Astrocyte of the cerebellum (primary cell): ENCODE measurements around the gene KDM4C.

Source experiments
- DNase-seq: peaks from one replicate; pipeline ENCODE4 v3.0.0-alpha.2; 2011; ENCODE audit warnings: low read depth
- H3K4me3 ChIP-seq: 2 replicates; pipeline ENCODE4 v1.5.1; 2011; ENCODE audit warnings: mild to moderate bottlenecking, low read depth, low read length, moderate library complexity
- in situ Hi-C: cut with HindIII; loops from 2 replicates; pipeline ENCODE4 v1.10.0; 2017; ENCODE audit warnings: low sequenced_read_pairs
- TF ChIP-seq, protein P1 (sequence below): IDR thresholded peaks from 2 replicates; pipeline ENCODE4 v1.5.1; 2012; ENCODE audit warnings: low read length, low read depth, moderate library complexity, mild to moderate bottlenecking; ENCODE audit errors: missing control alignments

The KDM4C gene

DNA sequence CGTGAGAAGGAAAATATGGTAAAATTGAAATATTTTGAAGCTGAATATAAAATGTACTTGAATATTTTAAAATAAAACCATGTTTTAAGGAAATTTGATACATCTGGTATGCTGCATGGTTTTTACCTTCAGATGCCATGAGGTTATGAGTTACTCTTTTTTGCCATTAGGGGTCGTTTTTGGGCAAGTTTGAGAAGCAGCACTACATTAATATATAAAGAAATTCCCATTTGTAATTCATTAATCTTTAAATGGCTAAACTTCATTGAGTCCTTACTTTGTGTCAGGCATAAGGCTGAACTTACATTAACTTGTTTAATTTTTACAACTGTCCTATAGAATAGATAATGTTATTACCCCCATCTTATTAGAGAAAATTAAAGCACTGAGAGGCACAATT lies 152.3 kb downstream of the KDM4C start:
- DNase-seq = no peak
- TF ChIP-seq, protein P1, sequence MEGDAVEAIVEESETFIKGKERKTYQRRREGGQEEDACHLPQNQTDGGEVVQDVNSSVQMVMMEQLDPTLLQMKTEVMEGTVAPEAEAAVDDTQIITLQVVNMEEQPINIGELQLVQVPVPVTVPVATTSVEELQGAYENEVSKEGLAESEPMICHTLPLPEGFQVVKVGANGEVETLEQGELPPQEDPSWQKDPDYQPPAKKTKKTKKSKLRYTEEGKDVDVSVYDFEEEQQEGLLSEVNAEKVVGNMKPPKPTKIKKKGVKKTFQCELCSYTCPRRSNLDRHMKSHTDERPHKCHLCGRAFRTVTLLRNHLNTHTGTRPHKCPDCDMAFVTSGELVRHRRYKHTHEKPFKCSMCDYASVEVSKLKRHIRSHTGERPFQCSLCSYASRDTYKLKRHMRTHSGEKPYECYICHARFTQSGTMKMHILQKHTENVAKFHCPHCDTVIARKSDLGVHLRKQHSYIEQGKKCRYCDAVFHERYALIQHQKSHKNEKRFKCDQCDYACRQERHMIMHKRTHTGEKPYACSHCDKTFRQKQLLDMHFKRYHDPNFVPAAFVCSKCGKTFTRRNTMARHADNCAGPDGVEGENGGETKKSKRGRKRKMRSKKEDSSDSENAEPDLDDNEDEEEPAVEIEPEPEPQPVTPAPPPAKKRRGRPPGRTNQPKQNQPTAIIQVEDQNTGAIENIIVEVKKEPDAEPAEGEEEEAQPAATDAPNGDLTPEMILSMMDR = peak; percentile 61
- H3K4me3 ChIP-seq = no peak overlapping the region
- in situ Hi-C loops = no loop called here

DNA sequence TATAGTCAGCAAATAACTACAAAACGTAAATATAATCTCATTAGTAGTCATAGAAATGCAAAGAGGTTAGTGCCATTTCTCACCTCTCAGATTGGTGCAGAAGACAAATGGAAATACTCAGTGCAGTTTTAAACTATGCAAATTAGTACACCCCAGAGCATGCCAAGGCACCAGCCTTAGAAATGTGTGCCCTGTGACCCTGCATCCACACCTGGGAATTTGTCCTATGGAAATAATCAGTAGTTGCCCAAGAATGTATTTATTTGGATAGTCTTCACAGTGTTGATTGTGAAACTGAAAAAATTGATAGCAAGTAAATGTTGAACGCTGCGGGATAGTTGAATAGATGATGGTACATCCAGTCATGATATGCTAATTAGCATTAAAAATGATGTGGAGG lies 152.7 kb downstream of the KDM4C start:
- DNase-seq = no peak
- no peak overlapping the region for H3K4me3 ChIP-seq
- TF ChIP-seq, protein P1 = no peak
- in situ Hi-C loops = no loop called here

DNA sequence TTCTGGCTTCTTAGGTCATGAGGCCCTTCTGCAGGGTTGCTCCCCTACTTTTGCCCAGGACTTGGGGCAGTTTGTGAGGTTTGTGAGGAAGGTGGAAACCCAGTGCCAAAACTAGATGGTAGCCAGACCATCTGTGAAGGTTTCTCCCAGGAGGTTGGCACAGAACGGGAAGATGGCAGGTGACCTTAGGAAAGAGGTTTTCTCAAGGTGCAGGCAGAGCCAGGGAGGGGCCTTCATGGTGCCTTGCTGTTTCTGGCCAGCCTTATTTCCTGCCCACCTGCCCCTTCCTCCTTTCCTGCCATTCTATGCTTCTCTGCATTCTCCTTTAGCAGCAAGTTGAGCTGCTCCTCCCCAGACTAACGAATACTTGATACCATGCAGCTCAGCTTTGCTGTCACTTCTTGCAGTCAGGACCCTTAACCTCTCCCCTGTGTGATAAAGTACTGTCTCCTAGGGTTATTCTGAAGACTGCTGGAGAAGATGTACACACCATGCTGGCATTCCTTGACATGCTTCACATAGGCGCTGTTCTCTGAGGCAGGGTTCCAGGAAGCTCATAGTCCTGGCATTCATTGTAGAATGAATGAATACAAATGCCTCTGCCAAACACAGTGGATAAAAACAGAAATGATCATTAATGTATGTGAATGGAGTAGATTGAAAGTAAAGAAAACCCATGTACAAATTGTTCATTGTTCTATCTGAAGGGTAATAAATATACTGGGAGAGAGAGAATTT lies 154.3 kb downstream of the KDM4C start:
- DNase-seq = no peak
- in situ Hi-C loops = no loop called here

DNA sequence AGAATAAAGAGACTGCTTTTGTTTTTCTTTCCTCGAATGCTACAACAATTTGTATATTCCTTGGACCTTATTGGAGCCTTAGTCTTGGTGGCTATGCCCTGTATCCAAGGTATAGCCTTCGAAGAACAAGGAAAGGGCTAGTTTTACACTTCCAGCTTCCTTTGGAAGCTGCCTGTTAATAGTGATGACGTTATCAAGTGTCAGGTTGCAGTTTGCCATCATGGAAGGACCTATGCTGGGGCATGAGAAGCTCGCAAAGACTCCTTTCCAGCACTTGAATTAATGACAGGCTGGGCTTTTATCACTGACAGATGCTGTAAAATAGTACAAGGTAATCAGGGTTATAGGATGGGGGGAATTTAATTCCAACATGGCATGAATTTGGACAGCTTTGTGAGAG lies 157.9 kb downstream of the KDM4C start:
- in situ Hi-C loops = no loop called here
- TF ChIP-seq, protein P1 = no peak
- H3K4me3 ChIP-seq = no peak overlapping the region
- no peak for DNase-seq

More for the DNA sequence above, 154.3 kb downstream of the KDM4C start:
- no peak overlapping the region for H3K4me3 ChIP-seq
- TF ChIP-seq, protein P1 = no peak

DNA sequence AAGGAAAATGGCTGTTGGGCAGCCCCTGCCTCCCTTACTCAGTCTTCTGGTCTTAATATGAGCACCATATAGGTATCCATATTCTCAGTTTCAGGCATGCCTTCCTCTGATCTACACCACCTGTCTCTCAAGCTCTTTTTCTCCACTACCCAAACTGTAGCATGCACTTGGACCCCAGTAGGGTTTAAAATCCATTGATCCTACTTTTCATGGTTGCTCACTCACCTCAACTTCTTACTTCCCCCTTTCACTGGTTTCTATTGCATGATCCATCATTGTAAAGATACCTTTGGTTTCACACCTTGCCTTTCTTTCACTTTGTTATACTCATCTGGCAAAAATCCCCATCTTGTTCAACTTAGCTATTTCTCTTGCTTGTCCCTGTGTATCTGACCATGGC lies 159.4 kb downstream of the KDM4C start:
- H3K4me3 ChIP-seq = no peak overlapping the region
- in situ Hi-C loops = no loop called here
- no peak for DNase-seq
- TF ChIP-seq, protein P1 = no peak

DNA sequence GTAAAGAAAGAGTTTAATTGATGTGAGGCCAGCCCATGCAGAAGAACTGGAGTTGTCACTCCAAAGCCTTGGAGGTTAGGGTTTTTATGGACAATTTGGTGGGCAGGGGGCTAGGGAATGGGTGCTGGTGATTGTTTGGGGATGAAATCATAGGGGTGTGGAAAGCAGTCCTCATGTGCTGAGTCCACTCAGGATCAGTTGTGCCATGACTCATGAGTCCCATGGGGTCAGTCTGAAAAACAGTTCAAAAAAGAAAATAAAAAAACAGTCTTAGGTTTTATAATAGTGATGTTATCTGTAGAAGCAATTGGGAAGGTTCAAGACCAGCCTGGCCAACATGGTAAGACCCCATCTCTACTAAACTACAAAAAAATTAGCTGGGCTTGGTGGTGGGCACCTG lies 162.3 kb downstream of the KDM4C start:
- H3K4me3 ChIP-seq = no peak overlapping the region
- in situ Hi-C loops = no loop called here
- DNase-seq = no peak
- TF ChIP-seq, protein P1 = no peak

DNA sequence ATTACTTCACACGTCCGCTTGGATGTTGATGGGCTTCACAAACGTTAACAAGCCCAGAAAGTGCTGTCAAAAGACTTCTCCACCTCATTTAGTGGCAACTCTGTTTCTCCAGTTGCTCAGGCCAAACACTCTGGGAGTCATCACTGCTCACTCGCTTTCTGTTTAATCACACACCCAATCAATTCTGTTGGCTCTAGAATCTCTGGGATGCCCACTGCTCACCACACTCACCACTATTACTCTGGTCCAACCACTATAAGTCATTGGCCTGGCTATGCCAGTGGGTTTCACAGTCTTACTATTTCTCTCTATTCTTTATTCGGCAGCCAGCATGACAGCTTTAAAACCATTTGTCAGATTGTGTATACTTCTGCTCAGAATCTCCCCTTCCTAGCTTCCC lies 163.5 kb downstream of the KDM4C start:
- no peak for DNase-seq
- in situ Hi-C loops = no loop called here
- TF ChIP-seq, protein P1 = no peak
- no peak overlapping the region for H3K4me3 ChIP-seq
